Trophoblast cell (in vitro differentiated cells and primary cell): ENCODE results near the gene IQCB1. TPM values are rescaled to one million over a fixed set of nuclear protein-coding genes. Genes with fewer than 3 reads are reported as not detected.

Experiments used
- DNase-seq, 2 donors: peaks; one replicate each; pipeline ENCODE4 v3.0.0-alpha.2; 2016
- H2AFZ ChIP-seq: 2 replicates; pipeline ENCODE4 v1.6.1; 2013; ENCODE audit warnings: low read length, moderate library complexity, mild to moderate bottlenecking; ENCODE audit not compliant: insufficient read depth, poor library complexity
- H2AK5ac ChIP-seq: 2 replicates; pipeline ENCODE4 v1.6.1; 2013; ENCODE audit warnings: mild to moderate bottlenecking, low read length
- H2BK120ac ChIP-seq: 2 replicates; pipeline ENCODE4 v1.6.1; 2013; ENCODE audit warnings: low read length, mild to moderate bottlenecking, moderate library complexity; ENCODE audit not compliant: insufficient read depth, poor library complexity
- H2BK12ac ChIP-seq: 2 replicates; pipeline ENCODE4 v1.6.1; 2013; ENCODE audit warnings: mild to moderate bottlenecking, low read length, moderate library complexity
- H2BK5ac ChIP-seq: 2 replicates; pipeline ENCODE4 v1.6.1; 2013; ENCODE audit warnings: low read length, low read depth, moderate library complexity, mild to moderate bottlenecking; ENCODE audit not compliant: poor library complexity
- H3K14ac ChIP-seq: 2 replicates; pipeline ENCODE4 v1.6.1; 2013; ENCODE audit warnings: mild to moderate bottlenecking, low read length
- H3K18ac ChIP-seq: 2 replicates; pipeline ENCODE4 v1.6.1; 2013; ENCODE audit warnings: mild to moderate bottlenecking, low read length
- H3K23ac ChIP-seq: 2 replicates; pipeline ENCODE4 v1.6.1; 2013; ENCODE audit warnings: low read length
- H3K27ac ChIP-seq: 2 replicates; pipeline ENCODE4 v1.5.1; 2013; ENCODE audit warnings: low read depth, mild to moderate bottlenecking, inconsistent platforms, low read length, moderate library complexity
- H3K27me3 ChIP-seq: 2 replicates; pipeline ENCODE4 v1.6.1; 2013; ENCODE audit warnings: inconsistent platforms, mild to moderate bottlenecking, low read length, moderate library complexity; ENCODE audit not compliant: insufficient read depth
- H3K36me3 ChIP-seq, 2 experiments: 1 replicate in 1 of 2; 2 replicates in 1 of 2; pipeline ENCODE4 v1.6.1; 2013; ENCODE audit warnings: low read length in 2 of 2, mild to moderate bottlenecking in 2 of 2, moderate library complexity in 1 of 2; ENCODE audit not compliant: insufficient read depth in 2 of 2, control insufficient read depth in 1 of 2
- H3K4ac ChIP-seq: 2 replicates; pipeline ENCODE4 v1.6.1; 2013; ENCODE audit warnings: low read depth, mild to moderate bottlenecking, low read length, moderate library complexity
- H3K4me1 ChIP-seq, 2 experiments: 1 replicate in 1 of 2; 2 replicates in 1 of 2; pipeline ENCODE4 v1.6.1; 2013; ENCODE audit warnings: low read length in 2 of 2, mild to moderate bottlenecking in 2 of 2, moderate library complexity in 1 of 2; ENCODE audit not compliant: insufficient read depth in 2 of 2, control insufficient read depth in 1 of 2
- H3K4me2 ChIP-seq: 2 replicates; pipeline ENCODE4 v1.6.1; 2013; ENCODE audit warnings: inconsistent platforms, mild to moderate bottlenecking, low read length, moderate library complexity
- H3K4me3 ChIP-seq: 2 replicates; pipeline ENCODE4 v1.5.1; 2013; ENCODE audit warnings: mild to moderate bottlenecking, low read depth, low read length, inconsistent platforms
- H3K79me1 ChIP-seq: one replicate; pipeline ENCODE4 v1.6.1; 2013; ENCODE audit warnings: low read length
- H3K79me2 ChIP-seq: 2 replicates; pipeline ENCODE4 v1.6.1; 2013; ENCODE audit warnings: low read length, mild to moderate bottlenecking; ENCODE audit not compliant: control insufficient read depth, insufficient read depth, poor library complexity
- H3K9ac ChIP-seq: 2 replicates; pipeline ENCODE4 v1.6.1; 2013; ENCODE audit warnings: mild to moderate bottlenecking, low read length
- H3K9me3 ChIP-seq: 2 replicates; pipeline ENCODE4 v1.6.1; 2013; ENCODE audit warnings: low read depth, mild to moderate bottlenecking, control low read depth, inconsistent platforms, low read length; ENCODE audit not compliant: insufficient read depth
- H4K12ac ChIP-seq: 2 replicates; pipeline ENCODE4 v1.6.1; 2013; ENCODE audit warnings: low read depth, mild to moderate bottlenecking, low read length, moderate library complexity
- H4K8ac ChIP-seq: 2 replicates; pipeline ENCODE4 v1.6.1; 2013; ENCODE audit warnings: low read depth, mild to moderate bottlenecking, low read length, moderate library complexity
- H4K91ac ChIP-seq: one replicate; pipeline ENCODE4 v1.6.1; 2013; ENCODE audit warnings: low read depth, mild to moderate bottlenecking, low read length, moderate library complexity
- WGBS: extraction: QIAGEN DNeasy Blood & Tissue Kit; methylation state at CpG from one replicate; pipeline ENCODE4 v1.1.7; 2013; ENCODE audit warnings: missing lambda C conversion rate; ENCODE audit not compliant: insufficient read length, insufficient coverage; ENCODE audit errors: extremely low coverage; 5-methylcytosine and 5-hydroxymethylcytosine counted together
- polyA plus RNA-seq: library from polyadenylated mRNA; stranded (reverse); fragments of 200-250 nt; gene quantifications from 2 replicates; pipeline ENCODE4 v1.2.3, GENCODE V29; 2013

The IQCB1 gene, protein sequence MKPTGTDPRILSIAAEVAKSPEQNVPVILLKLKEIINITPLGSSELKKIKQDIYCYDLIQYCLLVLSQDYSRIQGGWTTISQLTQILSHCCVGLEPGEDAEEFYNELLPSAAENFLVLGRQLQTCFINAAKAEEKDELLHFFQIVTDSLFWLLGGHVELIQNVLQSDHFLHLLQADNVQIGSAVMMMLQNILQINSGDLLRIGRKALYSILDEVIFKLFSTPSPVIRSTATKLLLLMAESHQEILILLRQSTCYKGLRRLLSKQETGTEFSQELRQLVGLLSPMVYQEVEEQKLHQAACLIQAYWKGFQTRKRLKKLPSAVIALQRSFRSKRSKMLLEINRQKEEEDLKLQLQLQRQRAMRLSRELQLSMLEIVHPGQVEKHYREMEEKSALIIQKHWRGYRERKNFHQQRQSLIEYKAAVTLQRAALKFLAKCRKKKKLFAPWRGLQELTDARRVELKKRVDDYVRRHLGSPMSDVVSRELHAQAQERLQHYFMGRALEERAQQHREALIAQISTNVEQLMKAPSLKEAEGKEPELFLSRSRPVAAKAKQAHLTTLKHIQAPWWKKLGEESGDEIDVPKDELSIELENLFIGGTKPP
- polyA plus RNA-seq, result 13.6 and 14.0 TPM in 2 replicates

DNA sequence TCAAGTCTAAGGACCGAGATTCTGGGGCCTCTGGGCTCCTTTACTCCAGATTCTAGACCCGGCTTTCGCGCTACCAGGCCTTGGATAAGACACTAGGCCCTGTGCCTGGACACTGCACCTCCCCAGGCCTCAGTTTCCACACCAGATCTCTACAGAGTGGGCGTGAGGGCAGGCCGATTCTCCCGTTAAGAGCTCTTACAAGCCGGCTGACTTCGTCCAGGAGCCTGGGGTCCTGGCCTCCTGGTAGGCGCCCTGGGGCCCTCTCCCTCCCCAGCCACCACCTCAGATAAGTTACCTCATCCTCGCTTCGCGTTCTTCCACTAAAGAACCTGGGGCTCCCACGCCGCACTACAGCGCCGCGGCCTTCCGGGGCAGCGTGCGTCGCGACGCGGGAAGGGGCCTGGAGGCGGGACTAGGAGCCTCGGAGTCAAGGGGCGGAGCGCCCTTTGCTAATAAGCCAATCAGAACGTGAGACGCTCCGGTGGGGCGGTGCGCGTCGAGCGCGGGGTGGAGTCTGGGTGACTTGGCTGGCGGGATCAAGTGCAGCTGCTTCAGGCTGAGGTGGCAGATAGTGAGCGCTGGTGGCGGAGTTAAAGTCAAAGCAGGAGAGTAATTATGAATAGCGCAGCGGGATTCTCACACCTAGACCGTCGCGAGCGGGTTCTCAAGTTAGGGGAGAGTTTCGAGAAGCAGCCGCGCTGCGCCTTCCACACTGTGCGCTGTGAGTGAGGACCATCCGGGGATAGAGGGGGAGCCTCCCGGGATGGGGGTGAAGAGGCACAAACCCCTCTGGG, at the start of gene IQCB1, which contains the start of gene EAF2:
Gene IQCB1 (minus strand): TSS at position 390 of the 794 bp plus-strand sequence. CDS start 6,100 bp downstream, outside the sequence.
Gene EAF2 (plus strand): TSS at position 539 of the 794 bp plus-strand sequence. CDS start 77 bp downstream, at position 616.
- H4K8ac ChIP-seq, result peak within 1 kb of the TSS; percentile 81

DNA sequence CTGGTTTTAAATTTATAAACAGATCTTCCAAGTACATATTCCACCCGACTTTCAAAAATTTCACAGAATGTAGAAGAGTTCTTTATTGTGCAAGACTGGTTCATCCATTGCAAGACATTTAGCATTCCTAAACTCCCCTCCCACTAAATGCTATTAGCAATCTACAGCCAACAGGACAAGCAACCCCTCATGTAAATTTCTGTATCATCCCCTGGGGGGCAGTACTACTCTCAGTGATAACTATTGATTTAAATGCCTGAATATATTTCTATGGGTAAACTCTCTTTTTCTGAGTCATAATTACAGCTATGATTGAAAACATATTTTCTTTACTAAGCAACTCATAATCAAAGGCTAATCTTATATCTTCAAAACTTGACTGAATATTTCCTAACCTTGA, 48.6 kb upstream of the IQCB1 start:
- no peak overlapping the region for H4K12ac ChIP-seq
- DNase-seq, result peak; percentile 45 to 72
- H2BK5ac ChIP-seq, result no peak overlapping the region
- no peak overlapping the region for H2AK5ac ChIP-seq
- no peaks in the 10 kb centered on the region for H3K4me1 ChIP-seq
- H3K79me1 ChIP-seq, result no peaks in the 10 kb centered on the region
- no peak overlapping the region for H2BK120ac ChIP-seq
- no peak overlapping the region for H2AFZ ChIP-seq
- H3K4ac ChIP-seq, result no peak overlapping the region
- H3K27ac ChIP-seq, result no peak overlapping the region
- no peaks in the 10 kb centered on the region for H3K27me3 ChIP-seq
- H4K91ac ChIP-seq, result no peak overlapping the region
- H3K9me3 ChIP-seq, result no peaks in the 10 kb centered on the region
- H3K9ac ChIP-seq, result no peak overlapping the region
- H3K79me2 ChIP-seq, result no peaks in the 10 kb centered on the region
- H3K18ac ChIP-seq, result no peak overlapping the region
- no peak overlapping the region for H2BK12ac ChIP-seq
- WGBS, result no CpG with 5 or more reads among the region's 1 CpG
- H3K14ac ChIP-seq, result no peak overlapping the region
- H3K23ac ChIP-seq, result no peak overlapping the region
- H4K8ac ChIP-seq, result no peak overlapping the region
- no peaks in the 10 kb centered on the region for H3K36me3 ChIP-seq
- H3K4me2 ChIP-seq, result no peak overlapping the region
- H3K4me3 ChIP-seq, result no peak overlapping the region

More for the DNA sequence above, at the start of gene IQCB1, which contains the start of gene EAF2:
- Histone ChIP-seq H3K27me3 (no peaks in the 10 kb centered on the region), H2AK5ac (no peak within 1 kb of the TSS), H3K4me3 (peak within 1 kb of the TSS; percentile 79), H3K14ac (peak within 1 kb of the TSS; percentile 82), H3K4me2 (peak within 1 kb of the TSS; percentile 100), H3K9me3 (no peaks in the 10 kb centered on the region), H3K23ac (no peak within 1 kb of the TSS), H2BK5ac (peak within 1 kb of the TSS; percentile 50), H2BK120ac (peak within 1 kb of the TSS; percentile 39), H3K9ac (peak within 1 kb of the TSS; percentile 78), H3K79me1 (peaks cover 3% of the 10 kb centered on the region), H3K4me1 (peaks cover 0 to 6% of the 10 kb centered on the region in 2 experiments), H2AFZ (peak within 1 kb of the TSS; percentile 89), H4K12ac (peak within 1 kb of the TSS; percentile 55), H3K27ac (peak within 1 kb of the TSS; percentile 44), H4K91ac (peak within 1 kb of the TSS; percentile 77), H2BK12ac (peak within 1 kb of the TSS; percentile 29), H3K4ac (no peak within 1 kb of the TSS), H3K36me3 (peaks cover 0 to 2% of the 10 kb centered on the region in 2 experiments), H3K79me2 (peaks cover 3% of the 10 kb centered on the region), H3K18ac (peak within 1 kb of the TSS; percentile 66)
- peak; percentile 97 to 99 for DNase-seq
- no CpG with 5 or more reads among the region's 54 CpGs for WGBS

DNA sequence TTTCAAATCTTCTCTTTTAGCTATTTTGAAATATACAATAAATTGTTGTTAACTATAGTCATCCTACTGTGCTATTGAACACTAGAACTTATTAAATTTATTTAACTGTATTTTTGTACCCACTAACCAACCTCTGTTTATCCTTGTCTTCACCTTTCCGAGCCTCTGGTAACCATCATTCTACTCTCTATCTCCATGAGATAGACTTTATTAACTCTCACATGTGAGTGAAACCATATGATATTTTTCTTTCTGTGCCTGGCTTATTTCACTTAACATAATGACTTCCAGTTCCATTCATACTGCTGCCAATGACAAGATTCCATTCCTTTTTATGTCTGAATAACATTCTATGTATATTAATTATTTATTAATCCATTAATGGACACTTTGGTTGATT, 43.6 kb upstream of the IQCB1 start:
- H3K79me2 ChIP-seq, result no peaks in the 10 kb centered on the region
- no peak overlapping the region for H3K4ac ChIP-seq
- no peak overlapping the region for H4K8ac ChIP-seq
- no peak overlapping the region for H3K18ac ChIP-seq
- no peaks in the 10 kb centered on the region for H3K36me3 ChIP-seq
- H3K23ac ChIP-seq, result no peak overlapping the region
- no peak overlapping the region for H2BK12ac ChIP-seq
- no peak overlapping the region for H2BK5ac ChIP-seq
- no peak overlapping the region for H2BK120ac ChIP-seq
- H2AFZ ChIP-seq, result no peak overlapping the region
- H3K9ac ChIP-seq, result no peak overlapping the region
- H3K4me3 ChIP-seq, result no peak overlapping the region
- H3K79me1 ChIP-seq, result no peaks in the 10 kb centered on the region
- H3K27me3 ChIP-seq, result no peaks in the 10 kb centered on the region
- H3K27ac ChIP-seq, result no peak overlapping the region
- no peaks in the 10 kb centered on the region for H3K4me1 ChIP-seq
- no peak for DNase-seq
- H3K14ac ChIP-seq, result no peak overlapping the region
- WGBS, result no CpG with 5 or more reads among the region's 1 CpG
- no peak overlapping the region for H4K91ac ChIP-seq
- H3K9me3 ChIP-seq, result no peaks in the 10 kb centered on the region
- no peak overlapping the region for H3K4me2 ChIP-seq
- H4K12ac ChIP-seq, result no peak overlapping the region
- no peak overlapping the region for H2AK5ac ChIP-seq

DNA sequence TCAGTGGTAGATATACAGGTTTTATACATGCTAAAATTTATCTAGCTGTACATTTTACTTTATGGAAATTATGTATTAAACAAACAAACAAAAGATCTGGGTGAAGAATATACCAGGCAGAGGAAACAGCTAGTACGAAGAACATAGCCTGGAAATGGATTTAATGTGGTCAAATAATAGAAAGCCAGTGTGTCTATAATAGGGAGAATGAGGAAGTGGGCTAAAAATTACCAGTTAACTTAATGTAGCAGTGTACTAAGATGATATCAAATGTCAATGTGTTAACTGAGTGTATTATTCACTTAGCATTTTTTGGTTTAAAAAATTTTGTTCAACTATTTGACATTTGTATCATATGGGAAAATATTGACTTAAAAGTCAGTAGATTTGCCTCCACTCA, 36.6 kb upstream of the IQCB1 start:
- Histone ChIP-seq H3K9me3 (no peaks in the 10 kb centered on the region), H4K91ac (no peak overlapping the region), H2BK120ac (no peak overlapping the region), H3K4me1 (no peaks in the 10 kb centered on the region), H3K4me2 (no peak overlapping the region), H2AFZ (no peak overlapping the region), H3K27ac (no peak overlapping the region), H3K4me3 (no peak overlapping the region), H4K12ac (no peak overlapping the region), H3K79me2 (no peaks in the 10 kb centered on the region), H3K23ac (no peak overlapping the region), H2AK5ac (no peak overlapping the region), H3K27me3 (no peaks in the 10 kb centered on the region), H3K9ac (no peak overlapping the region), H3K18ac (no peak overlapping the region), H2BK12ac (no peak overlapping the region), H3K36me3 (no peaks in the 10 kb centered on the region), H3K79me1 (no peaks in the 10 kb centered on the region), H4K8ac (no peak overlapping the region), H3K14ac (no peak overlapping the region), H2BK5ac (no peak overlapping the region), H3K4ac (no peak overlapping the region)
- DNase-seq, result no peak
- WGBS, result no CpG with 5 or more reads among the region's 1 CpG
